ENCODE measurements around the gene SMG5. TPM values are rescaled to one million over a fixed set of nuclear protein-coding genes. Genes with fewer than 3 reads are reported as not detected.

The SMG5 gene
- polyA plus RNA-seq, 3 donors = 4.4 to 72.4 (median 7.0) TPM

GRCh38 chr1:156320560-156320959 lies 37.9 kb upstream of the SMG5 start:
- no peaks in the 10 kb centered on the region for H3K9me3 Mint-ChIP-seq
- TF ChIP-seq CTCF (IDR thresholded peaks at IDR 0.05) = no peak
- Histone ChIP-seq H3K4me3 (replicated peaks in 1 of 3; ENCODE audit: low read depth in 2 of 3, low read length in 3 of 3) (no peak overlapping the region), H3K9me3 (replicated peaks in 1 of 2; ENCODE audit: control insufficient read depth in 1 of 2, insufficient read depth in 1 of 2, low read length in 2 of 2) (no peaks in the 10 kb centered on the region), H3K4me2 (replicated peaks; ENCODE audit: extremely low read depth, low read length, poor library complexity, severe bottlenecking) (no peak overlapping the region), H3K27ac (ENCODE audit: low read depth in 1 of 2, low read length in 2 of 2) (no peak overlapping the region), H3K4me1 (ENCODE audit: control insufficient read depth in 1 of 2, insufficient read depth in 2 of 2, low read length in 2 of 2) (no peaks in the 10 kb centered on the region), H4K20me1 (ENCODE audit: insufficient read depth, low read length) (peaks cover 12% of the 10 kb centered on the region), H3K36me3 (replicated peaks in 1 of 2; ENCODE audit: control insufficient read depth in 1 of 2, insufficient read depth in 2 of 2, low read length in 2 of 2) (peaks cover 90 to 95% of the 10 kb centered on the region in 2 donors), H3K27me3 (ENCODE audit: control insufficient read depth in 2 of 2, insufficient read depth in 2 of 2, low read length in 2 of 2) (no peaks in the 10 kb centered on the region), H3K9ac (ENCODE audit: insufficient read depth, low read length, poor library complexity, severe bottlenecking) (no peak overlapping the region), H2AFZ (ENCODE audit: insufficient read depth, low read depth, low read length, poor library complexity, severe bottlenecking) (no peak overlapping the region), H3K79me2 (ENCODE audit: insufficient read depth, low read length) (no peaks in the 10 kb centered on the region)
- peaks cover 0 to 2% (median 0%) of the 10 kb centered on the region in 3 donors for H3K27me3 Mint-ChIP-seq (ENCODE audit: low read depth in 3 of 3)
- H3K4me1 Mint-ChIP-seq = no peaks in the 10 kb centered on the region
- 64% methylated on average over 1 of the region's 3 CpGs for WGBS (ENCODE audit: insufficient coverage)
- H3K27ac Mint-ChIP-seq = peak overlapping the region in 1 of 7 donors; percentile 25
- no peak overlapping the region for H3K4me3 Mint-ChIP-seq
- peaks cover 77 to 93% of the 10 kb centered on the region in 2 donors for H3K36me3 Mint-ChIP-seq
- DNase-seq = no peak
- intact Hi-C loops (cut with micrococcal nuclease) = no loop called here

DNA sequence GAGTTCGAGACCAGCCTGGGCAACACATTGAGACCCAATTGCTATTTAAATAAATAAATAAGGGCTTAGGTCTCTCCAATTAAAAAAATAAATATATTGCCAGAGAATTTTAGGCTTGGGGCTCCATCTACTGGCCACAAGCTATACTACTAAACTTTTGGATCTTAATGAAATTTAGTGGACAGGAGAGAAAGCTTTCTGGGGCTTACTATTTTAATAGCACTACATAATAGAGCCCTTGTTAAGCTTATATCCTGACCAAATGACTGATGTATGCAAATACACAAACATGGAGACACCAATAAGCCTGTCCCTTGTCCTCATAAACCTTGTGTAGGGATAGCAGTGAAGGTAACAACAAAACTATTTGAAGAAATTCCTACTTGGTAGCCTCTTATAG lies 37.0 kb upstream of the SMG5 start:
- Histone ChIP-seq H3K4me1 (ENCODE audit: control insufficient read depth in 1 of 2, insufficient read depth in 2 of 2, low read length in 2 of 2) (no peaks in the 10 kb centered on the region), H3K79me2 (ENCODE audit: insufficient read depth, low read length) (no peaks in the 10 kb centered on the region), H3K36me3 (replicated peaks in 1 of 2; ENCODE audit: control insufficient read depth in 1 of 2, insufficient read depth in 2 of 2, low read length in 2 of 2) (peaks cover 92 to 95% of the 10 kb centered on the region in 2 donors), H4K20me1 (ENCODE audit: insufficient read depth, low read length) (peaks cover 12% of the 10 kb centered on the region), H3K4me2 (replicated peaks; ENCODE audit: extremely low read depth, low read length, poor library complexity, severe bottlenecking) (no peak overlapping the region), H3K9ac (ENCODE audit: insufficient read depth, low read length, poor library complexity, severe bottlenecking) (no peak overlapping the region), H2AFZ (ENCODE audit: insufficient read depth, low read depth, low read length, poor library complexity, severe bottlenecking) (no peak overlapping the region), H3K27me3 (ENCODE audit: control insufficient read depth in 2 of 2, insufficient read depth in 2 of 2, low read length in 2 of 2) (no peaks in the 10 kb centered on the region), H3K4me3 (replicated peaks in 1 of 3; ENCODE audit: low read depth in 2 of 3, low read length in 3 of 3) (no peak overlapping the region), H3K9me3 (replicated peaks in 1 of 2; ENCODE audit: control insufficient read depth in 1 of 2, insufficient read depth in 1 of 2, low read length in 2 of 2) (no peaks in the 10 kb centered on the region), H3K27ac (ENCODE audit: low read depth in 1 of 2, low read length in 2 of 2) (no peak overlapping the region)
- no CpG with 5 or more reads among the region's 1 CpG for WGBS (ENCODE audit: insufficient coverage)
- TF ChIP-seq CTCF (IDR thresholded peaks at IDR 0.05) = peak; percentile 71
- no peak overlapping the region for H3K4me3 Mint-ChIP-seq
- H3K4me1 Mint-ChIP-seq = no peaks in the 10 kb centered on the region
- peak in 2 of 3 donors; percentile 7 to 15 for DNase-seq
- H3K9me3 Mint-ChIP-seq = no peaks in the 10 kb centered on the region
- H3K27ac Mint-ChIP-seq = no peak overlapping the region
- intact Hi-C loops (cut with micrococcal nuclease) = loop anchor here in 1 of 2 donors (5.0 to 10.0 kb wide), 2 partner anchors 172 to 245 kb away; no protein-coding TSS in a partner anchor
- H3K27me3 Mint-ChIP-seq (ENCODE audit: low read depth in 3 of 3) = peaks cover 0 to 1% (median 0%) of the 10 kb centered on the region in 3 donors
- peaks cover 81 to 93% of the 10 kb centered on the region in 2 donors for H3K36me3 Mint-ChIP-seq

Data from CD14-positive monocyte (primary cell).